Kidney tubule cell (primary cell): ENCODE data around the gene HES5.
"Not testable (repeated sequence)": the region's sequence is repeated elsewhere in the genome, so short reads cannot be mapped to it uniquely, and the experiment has no call there.

Source experiments
- DNase-seq: peaks from one replicate; pipeline ENCODE4 v3.0.0-alpha.2; 2018; ENCODE audit warnings: low spot score

HES5 gene

GRCh38 chr1:2529784-2530512 is at the start of gene HES5:
HES5 (minus strand) TSS chr1:2530263; CDS start chr1:2530164, 99 bp downstream.
- no peak for DNase-seq

DNA sequence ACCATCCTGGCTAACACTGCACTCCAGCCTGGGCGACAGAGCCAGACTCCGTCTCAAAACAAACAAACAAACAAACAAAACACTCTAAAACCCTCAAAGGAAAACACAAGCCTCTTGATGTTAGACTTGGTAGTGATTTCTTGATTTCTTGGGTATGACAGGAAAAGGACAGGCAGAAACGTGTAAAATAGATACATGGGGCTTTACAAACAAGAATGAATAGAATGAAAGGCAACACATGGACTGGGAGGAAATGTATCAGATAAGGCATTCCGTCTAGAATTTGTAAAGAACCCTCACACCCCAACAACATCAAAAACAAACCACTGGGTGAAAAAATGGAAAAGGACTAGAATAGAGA is 48.7 kb upstream of the HES5 start:
- no peak for DNase-seq

DNA sequence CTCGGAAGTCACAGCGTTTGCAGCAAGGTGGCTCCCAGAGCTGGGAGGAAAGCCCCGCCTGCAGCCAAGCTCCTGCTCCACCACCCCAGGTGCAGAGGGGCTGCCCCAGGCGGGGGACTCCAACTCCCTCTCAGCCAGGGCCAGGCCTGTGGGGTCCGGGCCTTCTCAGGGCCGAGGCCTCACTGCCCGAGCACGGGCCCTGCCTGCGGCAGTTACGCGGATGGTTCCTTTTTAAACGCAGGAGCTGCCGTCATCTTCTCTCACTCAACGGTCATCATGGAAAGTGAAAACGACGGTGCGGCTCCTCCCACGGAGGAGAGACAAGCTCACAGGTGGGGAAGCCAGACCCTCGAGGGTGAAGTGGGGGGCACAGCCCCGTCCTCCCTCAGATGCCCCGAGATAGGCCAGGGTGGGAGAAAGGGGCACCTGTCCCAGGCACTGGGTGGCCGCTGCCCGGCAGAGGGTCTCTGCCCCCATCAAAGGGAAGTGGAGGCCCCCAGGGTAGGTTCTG is 47.6 kb upstream of the HES5 start:
- DNase-seq: not testable (repeated sequence)

DNA sequence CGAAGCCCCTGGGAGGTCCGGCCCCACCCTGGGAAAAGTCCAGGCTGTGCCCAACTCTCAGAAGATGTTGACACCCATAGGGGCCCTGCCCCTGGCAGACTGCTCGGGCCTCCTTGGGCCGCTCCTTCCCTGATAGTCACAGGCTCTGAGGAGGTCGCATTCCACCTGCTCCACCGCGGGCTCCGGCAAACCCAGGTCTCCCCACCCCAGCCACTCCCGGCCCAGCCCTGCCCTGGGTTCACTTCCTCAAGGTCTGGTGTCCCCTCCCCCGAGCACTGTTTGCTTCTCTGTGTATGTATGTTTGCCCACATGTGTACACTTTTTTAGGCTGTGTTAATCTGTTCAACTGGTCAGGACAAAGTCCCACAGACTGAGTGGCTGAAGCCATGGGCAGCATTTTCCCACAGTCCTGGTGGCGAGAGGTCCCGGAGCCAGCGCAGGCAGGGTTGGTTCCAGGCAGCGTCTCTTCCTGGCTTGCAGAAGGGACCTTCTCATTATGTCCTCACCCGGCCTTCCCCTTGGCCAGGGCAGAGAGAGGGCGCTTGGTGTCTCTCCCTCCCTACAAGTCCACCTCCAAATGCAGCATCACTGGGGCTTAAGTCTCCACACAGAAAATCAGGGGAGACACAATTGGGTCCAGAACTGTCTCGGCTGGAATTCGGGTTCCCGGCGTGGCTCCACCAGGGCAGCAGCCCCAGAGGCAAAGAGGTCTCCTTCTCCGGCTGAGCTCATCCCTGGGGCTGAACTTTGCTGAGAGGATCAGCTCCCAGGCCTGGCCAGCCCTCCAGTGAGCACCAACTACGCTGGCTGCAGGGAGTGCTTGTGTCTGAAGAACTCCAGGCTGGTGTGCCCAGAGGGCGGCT is 46.0 kb upstream of the HES5 start:
- DNase-seq: peak; percentile 25

DNA sequence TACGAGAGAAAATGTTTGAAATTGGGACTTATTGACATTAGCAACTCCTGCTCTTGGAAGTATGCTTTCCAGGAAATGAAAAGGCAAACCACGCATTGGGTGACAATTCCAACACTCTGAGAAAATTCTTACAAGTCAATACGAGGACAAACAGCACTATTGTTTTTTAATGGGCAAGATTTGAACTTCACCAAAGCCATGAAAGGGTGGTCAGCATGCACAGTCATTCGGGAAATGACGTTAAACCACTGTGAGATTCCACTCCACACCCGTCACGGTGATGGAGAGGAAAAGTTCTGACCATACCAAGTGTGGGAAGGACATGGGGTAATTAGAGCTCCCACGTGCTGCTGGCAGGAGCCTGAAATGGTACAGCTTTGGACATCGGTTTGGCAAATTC is 44.3 kb upstream of the HES5 start:
- no peak for DNase-seq

GRCh38 chr1:2573250-2573920 is 43.3 kb upstream of the HES5 start:
- DNase-seq: no peak

GRCh38 chr1:2571348-2571747 is 41.3 kb upstream of the HES5 start:
- DNase-seq: no peak

DNA sequence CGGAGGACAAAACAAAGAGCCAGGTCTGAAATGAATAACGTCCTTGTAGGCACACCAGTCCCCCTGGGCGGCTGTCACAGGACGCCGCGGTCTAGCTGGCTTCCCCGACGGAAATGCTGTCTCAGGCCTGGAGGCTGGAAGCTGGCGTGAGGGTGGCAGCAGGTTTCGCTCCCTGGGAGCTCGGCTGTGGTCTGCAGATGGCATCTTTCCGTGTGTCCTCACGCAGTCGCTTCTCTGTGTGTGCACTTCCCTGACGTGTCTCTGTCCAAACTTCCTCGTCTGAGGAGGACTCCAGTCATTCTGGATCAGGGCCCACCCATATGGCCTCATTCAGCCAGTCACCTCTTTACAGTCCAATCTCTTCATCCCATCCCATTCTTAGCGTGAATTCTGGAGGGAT is 40.3 kb upstream of the HES5 start:
- DNase-seq: no peak

- DNase-seq: not testable (repeated sequence)
Measured at GRCh38 chr1:2569703-2570102, 39.6 kb upstream of the HES5 start.

DNA sequence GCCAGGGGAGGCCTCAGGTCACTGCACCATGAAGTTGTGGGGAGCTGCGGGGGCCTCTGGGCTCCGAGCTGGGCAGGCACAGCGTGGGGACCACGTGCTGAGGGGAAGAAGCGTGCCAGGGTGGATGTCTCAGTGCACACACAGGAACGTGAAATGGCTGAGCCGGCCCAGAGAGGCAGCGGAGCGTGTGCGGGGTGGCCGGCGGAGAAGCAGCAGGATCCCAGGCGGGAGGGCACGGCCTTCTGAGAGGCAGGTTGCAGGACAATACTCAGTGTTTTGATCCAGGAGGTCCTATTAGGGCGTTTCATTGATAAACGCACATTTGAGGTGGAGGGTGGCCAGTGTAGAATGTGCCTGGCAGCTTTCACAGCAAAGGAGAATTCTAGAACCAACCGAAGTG is 39.0 kb upstream of the HES5 start:
- no peak for DNase-seq

GRCh38 chr1:2568187-2568816 is 38.2 kb upstream of the HES5 start:
- DNase-seq: not testable (repeated sequence)

DNA sequence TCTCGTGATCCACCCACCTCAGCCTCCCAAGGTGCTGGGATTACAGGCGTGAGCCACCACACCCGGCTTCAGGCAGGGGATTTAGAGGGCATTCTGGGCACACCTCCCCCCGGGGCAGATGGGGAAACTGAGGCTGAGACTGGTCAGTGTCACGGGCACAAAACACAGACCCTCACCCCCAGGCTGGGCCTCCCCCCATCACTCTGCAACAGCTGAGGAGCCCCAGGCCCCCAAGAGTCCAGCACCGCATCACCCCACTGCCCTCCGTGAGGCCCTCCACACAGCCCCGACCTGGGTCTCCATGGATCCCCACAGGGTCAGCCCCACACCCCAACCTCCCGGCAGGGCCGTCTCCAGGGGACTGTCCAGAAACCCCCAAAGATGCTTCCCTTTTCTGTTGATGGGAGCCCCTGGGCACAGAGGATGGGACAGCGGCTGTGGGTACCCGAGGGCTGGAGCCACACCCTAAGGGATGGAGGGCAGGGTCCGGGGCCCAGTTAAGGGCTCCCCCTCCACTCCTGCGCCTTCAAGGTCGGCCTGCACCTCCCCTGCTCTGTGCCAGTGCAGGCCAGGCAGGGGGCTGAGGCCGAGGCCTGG is 37.1 kb upstream of the HES5 start:
- no peak for DNase-seq

GRCh38 chr1:2566101-2567045 is 36.3 kb upstream of the HES5 start:
- peak; percentile 77 for DNase-seq

- no peak for DNase-seq
Measured at GRCh38 chr1:2564815-2565374, 34.8 kb upstream of the HES5 start.

DNA sequence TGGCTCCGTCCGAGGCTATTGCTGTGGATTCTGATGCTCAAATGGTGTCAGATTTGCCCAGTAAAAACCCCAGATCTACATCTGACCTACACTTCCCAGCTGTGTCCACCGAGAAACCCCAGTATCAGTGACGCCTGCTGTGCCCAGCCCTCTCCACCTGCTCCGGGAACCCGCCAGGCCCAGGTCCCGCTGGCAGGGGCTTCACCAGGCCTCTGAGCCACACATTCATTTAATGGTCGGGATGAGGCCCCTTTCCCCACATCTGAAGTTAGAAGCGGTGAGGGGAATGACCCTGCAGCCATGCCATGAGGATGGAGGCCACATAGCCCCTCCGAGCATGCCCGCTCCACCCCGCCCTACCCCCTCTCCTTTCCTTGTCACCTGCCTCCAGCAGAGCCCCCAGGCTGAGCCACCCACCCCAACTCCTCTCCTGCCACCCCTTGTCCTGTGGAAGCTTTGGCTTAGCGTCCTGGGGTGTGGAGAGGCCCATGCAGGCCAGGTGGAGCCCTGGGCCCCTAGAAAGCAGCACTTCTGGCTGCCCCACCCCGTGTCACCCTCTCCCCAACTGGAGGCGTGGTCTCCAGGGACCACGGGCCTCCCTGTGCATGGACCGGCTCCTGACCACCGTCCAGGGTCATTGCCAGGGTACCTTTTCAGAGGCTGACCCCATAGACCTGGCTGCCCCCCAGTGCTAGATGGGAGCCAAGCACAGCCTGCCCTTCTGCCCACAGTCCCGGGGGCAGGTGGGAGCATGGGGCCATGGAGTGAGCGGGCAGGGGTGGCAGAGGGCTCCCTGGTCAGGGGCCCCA is 34.1 kb upstream of the HES5 start:
- no peak for DNase-seq

DNA sequence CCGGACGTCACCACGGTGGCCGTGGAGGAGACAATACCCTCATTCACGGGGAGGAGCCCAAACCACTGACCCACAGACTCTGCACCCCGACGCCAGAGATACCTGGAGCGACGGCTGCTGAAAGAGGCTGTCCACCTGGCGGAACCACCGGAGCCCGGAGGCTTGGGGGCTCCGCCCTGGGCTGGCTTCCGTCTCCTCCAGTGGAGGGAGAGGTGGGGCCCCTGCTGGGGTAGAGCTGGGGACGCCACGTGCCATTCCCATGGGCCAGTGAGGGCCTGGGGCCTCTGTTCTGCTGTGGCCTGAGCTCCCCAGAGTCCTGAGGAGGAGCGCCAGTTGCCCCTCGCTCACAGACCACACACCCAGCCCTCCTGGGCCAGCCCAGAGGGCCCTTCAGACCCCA is 33.1 kb upstream of the HES5 start:
- no peak for DNase-seq

DNA sequence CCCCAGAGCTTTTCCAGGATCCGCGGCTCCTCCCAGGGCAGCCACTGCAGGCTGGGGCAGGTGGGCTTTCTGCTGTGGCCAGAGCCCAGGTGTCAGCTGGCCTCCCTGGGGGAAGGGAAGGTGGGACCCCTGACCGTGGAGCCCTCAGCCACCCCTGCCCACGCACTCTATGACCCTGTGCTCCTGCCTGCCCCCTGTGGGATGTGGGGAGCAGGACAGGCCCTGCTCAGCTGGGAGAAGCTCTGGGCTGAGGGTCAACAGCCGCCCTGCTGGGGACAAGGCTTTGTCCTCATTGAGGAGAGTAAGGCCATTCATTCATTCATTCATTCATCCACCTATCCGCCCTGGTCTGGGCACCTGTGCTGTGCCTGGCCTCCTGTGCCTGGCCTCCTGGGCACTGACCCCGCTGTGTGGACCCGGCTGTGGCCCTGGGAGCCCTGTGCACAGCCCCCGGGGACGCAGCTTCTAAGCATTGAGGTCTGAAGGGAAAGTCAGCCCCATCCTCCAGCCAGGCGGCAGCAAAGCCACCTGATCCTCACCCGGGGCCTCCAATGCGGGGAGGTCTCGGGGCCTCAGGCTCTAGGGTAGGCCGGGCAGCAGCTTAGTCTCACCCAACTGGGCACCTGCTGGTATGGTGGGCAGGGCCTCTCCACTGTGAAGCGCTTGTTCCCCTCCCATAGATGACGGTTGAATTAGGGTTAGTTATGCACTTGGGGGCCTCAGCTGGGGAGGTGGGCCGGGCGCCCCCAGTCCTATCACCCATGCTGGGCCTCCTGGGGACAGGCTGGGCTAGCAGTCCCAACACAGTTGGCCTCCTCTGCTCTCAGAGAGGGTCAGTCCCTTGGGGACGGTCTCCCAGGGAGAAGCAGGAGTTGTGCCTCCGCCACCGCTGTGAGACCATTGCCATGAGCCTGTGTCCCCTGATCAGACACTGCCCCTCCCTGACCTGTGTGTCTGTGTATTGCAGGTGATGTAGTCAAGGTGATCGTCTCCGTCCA is 32.1 kb upstream of the HES5 start:
- no peak for DNase-seq

DNA sequence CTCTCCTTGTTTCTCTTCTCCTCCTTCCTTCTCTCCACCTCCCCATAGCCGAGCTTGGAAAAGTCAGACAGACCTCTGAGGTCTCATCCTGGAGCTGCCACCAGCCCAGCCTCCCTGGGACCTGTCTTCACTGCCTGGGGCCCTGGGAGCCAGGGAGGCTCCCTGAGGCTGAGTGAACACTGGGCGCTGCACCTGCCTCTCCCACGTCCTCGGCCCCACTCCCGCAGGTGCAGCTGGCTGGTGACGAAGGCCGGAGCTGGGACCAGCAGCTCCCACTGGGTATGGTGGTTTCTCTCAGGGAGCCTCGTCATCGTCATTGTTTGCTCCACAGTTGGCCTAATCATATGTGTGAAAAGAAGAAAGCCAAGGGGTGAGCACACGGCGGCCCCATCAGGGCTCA is 31.4 kb upstream of the HES5 start:
- no peak for DNase-seq
